Kidney epithelial cell (primary cell): ENCODE results near the gene RETREG2. TPM values are rescaled to one million over a fixed set of nuclear protein-coding genes. Genes with fewer than 3 reads are reported as not detected.

Source experiments
- DNase-seq: peaks from one replicate; pipeline ENCODE4 v3.0.0-alpha.2; 2010; ENCODE audit warnings: low read depth
- H3K27me3 ChIP-seq: 2 replicates; pipeline ENCODE4 v1.6.0; 2011; ENCODE audit warnings: low read length; ENCODE audit not compliant: control insufficient read depth, insufficient read depth
- H3K36me3 ChIP-seq: 2 replicates; pipeline ENCODE4 v1.5.1; 2011; ENCODE audit warnings: low read length; ENCODE audit not compliant: control insufficient read depth, insufficient read depth
- H3K4me3 ChIP-seq: 2 replicates; pipeline ENCODE4 v1.5.1; 2011; ENCODE audit warnings: low read depth, mild to moderate bottlenecking, control low read depth, low read length
- total RNA-seq: library from RNA; depleted of rRNA; stranded (reverse); fragments of >200 nt; gene quantifications from 2 replicates; pipeline ENCODE4 v1.2.3, GENCODE V29; 2015
- TF ChIP-seq, protein P1 (sequence below): IDR thresholded peaks from 2 replicates; pipeline ENCODE4 v1.5.1; 2011; ENCODE audit warnings: mild to moderate bottlenecking, moderate library complexity, low read length, control low read depth, inconsistent platforms; ENCODE audit not compliant: insufficient read depth, poor library complexity, severe bottlenecking

Gene RETREG2
- total RNA-seq, 1 donor from 2014 or later = 111 TPM

GRCh38 chr2:219209236-219210195 is 31.4 kb downstream of the RETREG2 start:
- TF ChIP-seq, protein P1, sequence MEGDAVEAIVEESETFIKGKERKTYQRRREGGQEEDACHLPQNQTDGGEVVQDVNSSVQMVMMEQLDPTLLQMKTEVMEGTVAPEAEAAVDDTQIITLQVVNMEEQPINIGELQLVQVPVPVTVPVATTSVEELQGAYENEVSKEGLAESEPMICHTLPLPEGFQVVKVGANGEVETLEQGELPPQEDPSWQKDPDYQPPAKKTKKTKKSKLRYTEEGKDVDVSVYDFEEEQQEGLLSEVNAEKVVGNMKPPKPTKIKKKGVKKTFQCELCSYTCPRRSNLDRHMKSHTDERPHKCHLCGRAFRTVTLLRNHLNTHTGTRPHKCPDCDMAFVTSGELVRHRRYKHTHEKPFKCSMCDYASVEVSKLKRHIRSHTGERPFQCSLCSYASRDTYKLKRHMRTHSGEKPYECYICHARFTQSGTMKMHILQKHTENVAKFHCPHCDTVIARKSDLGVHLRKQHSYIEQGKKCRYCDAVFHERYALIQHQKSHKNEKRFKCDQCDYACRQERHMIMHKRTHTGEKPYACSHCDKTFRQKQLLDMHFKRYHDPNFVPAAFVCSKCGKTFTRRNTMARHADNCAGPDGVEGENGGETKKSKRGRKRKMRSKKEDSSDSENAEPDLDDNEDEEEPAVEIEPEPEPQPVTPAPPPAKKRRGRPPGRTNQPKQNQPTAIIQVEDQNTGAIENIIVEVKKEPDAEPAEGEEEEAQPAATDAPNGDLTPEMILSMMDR = no peak
- H3K36me3 ChIP-seq = peaks cover 6% of the 10 kb centered on the region
- no peak for DNase-seq
- H3K4me3 ChIP-seq = no peak overlapping the region
- H3K27me3 ChIP-seq = no peaks in the 10 kb centered on the region

GRCh38 chr2:219210196-219210885 is 32.3 kb downstream of the RETREG2 start:
- Histone ChIP-seq H3K27me3 (no peaks in the 10 kb centered on the region), H3K36me3 (peaks cover 6% of the 10 kb centered on the region), H3K4me3 (no peak overlapping the region)
- DNase-seq = no peak
- TF ChIP-seq, protein P1 = no peak

GRCh38 chr2:219210886-219211362 is 32.8 kb downstream of the RETREG2 start:
- no peak for DNase-seq
- H3K36me3 ChIP-seq = peaks cover 6% of the 10 kb centered on the region
- no peaks in the 10 kb centered on the region for H3K27me3 ChIP-seq
- TF ChIP-seq, protein P1 = no peak
- H3K4me3 ChIP-seq = no peak overlapping the region

DNA sequence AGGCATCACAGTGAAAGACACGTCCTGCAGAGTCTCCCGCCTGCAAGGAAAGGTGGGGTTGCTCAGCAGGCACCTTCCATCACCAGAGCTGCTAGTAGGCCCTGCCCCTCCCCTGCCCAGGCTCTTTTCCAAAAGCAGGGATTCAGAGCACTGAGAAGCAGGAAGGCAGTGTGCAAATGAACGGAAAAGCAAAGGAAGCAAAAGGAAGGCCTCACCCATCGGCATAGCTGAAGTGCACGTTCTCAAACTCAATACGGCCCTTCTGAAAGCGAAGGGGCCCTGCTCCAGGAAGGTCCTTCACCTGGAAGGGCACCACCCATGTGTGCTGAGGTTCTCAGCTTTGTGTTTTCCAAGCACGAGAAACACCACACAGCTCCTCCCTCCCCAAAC is 34.9 kb downstream of the RETREG2 start:
- H3K4me3 ChIP-seq = no peak overlapping the region
- H3K36me3 ChIP-seq = peaks cover 6% of the 10 kb centered on the region
- TF ChIP-seq, protein P1 = no peak
- no peak for DNase-seq
- H3K27me3 ChIP-seq = no peaks in the 10 kb centered on the region

- Histone ChIP-seq H3K27me3 (no peaks in the 10 kb centered on the region), H3K4me3 (no peak overlapping the region), H3K36me3 (peaks cover 6% of the 10 kb centered on the region)
- DNase-seq = no peak
- TF ChIP-seq, protein P1 = no peak
These were observed 35.5 kb downstream of the RETREG2 start for GRCh38 chr2:219213486-219214071.
